ENCODE data around the gene SMOC1. TPM values are rescaled to one million over a fixed set of nuclear protein-coding genes. Genes with fewer than 3 reads are reported as not detected.

The SMOC1 gene
- total and polyA plus RNA-seq, 2 donors = 1.6 to 8.0 TPM

DNA sequence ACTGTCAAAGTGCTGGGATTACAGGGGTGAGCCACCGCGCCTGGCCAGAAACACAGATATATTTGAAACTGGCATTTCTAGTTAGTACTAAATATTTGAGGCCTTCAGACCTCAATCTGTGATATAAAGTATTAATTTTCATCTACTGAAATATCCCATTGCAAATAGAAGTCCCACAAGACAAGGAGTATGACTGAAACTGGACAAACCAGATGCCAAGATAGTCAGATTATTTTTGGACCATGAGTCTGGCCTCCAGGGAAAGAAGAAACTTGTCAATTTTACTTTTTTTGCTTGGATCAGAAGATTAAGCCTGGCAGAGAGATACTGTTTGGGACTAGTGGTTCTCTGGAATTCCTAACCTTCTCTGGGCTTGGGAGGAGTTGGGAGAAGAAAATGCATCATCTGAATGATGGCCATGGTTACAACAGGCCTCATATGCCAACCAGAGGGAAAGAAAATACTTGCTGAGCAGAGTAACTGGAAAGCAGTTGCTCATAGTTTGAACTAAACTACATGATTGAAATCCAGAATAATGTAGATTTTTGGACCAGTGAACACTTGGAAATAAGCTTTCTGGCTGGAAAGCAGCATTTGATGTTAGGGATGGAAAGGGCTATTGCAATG, 2.9 kb upstream of the SMOC1 start:
- H3K4me3 ChIP-seq (ENCODE audit: low read depth, low read length) = no peak overlapping the region
- H3K4me1 ChIP-seq (ENCODE audit: insufficient read depth) = no peaks in the 10 kb centered on the region
- DNase-seq (ENCODE audit: extremely low spot score) = no peak
- H3K27ac ChIP-seq (ENCODE audit: low read depth) = no peak overlapping the region
- WGBS = 47% methylated on average over 2 of the region's 2 CpGs
- H3K36me3 ChIP-seq (ENCODE audit: insufficient read depth) = no peaks in the 10 kb centered on the region

DNA sequence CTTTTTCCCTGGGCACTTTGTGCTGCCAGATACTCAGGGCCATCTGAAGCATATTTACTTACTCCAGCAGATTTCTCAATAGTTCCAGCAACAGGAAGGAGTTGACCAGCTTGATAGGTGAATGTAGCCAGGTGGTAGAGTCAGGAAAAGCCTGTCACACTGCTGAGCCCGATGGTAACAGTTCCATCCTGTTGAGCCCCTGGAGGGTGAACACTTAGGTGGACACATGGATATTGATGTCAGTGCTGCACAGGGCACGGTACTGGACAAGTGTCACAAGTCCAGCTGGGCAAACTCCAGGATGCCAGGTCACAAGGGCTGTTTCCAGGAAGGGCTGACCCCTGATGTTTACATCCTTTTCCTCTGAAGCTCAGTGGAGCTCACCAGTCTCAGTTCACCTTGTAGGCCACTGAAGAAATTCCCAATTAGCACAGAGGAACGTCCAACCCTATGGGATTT, 2.3 kb upstream of the SMOC1 start:
- no peak overlapping the region for H3K27ac ChIP-seq (ENCODE audit: low read depth)
- WGBS = 64% methylated on average over 3 of the region's 3 CpGs
- H3K36me3 ChIP-seq (ENCODE audit: insufficient read depth) = no peaks in the 10 kb centered on the region
- H3K4me3 ChIP-seq (ENCODE audit: low read depth, low read length) = no peak overlapping the region
- no peaks in the 10 kb centered on the region for H3K4me1 ChIP-seq (ENCODE audit: insufficient read depth)
- no peak for DNase-seq (ENCODE audit: extremely low spot score)

DNA sequence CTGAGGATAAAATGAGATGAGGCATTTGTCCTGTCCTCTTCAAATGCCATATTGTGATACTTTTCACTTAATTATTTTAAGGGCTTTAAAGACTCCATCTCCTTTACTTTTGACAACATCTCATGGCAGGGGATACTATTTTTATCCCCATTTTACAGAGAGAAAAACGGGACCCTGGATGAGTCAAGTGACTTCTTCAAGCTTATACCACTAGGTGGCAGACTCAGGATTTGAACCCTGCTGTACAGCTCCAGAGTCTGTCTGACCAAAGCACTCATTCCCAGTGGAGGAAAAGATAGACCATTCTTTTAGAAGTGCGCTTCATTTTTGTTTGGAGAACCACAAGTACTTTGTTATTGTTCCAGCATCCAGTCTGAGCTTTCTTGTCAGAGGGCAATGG, 1.7 kb upstream of the SMOC1 start:
- no peaks in the 10 kb centered on the region for H3K4me1 ChIP-seq (ENCODE audit: insufficient read depth)
- 21% methylated on average over 2 of the region's 2 CpGs for WGBS
- H3K27ac ChIP-seq (ENCODE audit: low read depth) = no peak overlapping the region
- DNase-seq (ENCODE audit: extremely low spot score) = no peak
- H3K4me3 ChIP-seq (ENCODE audit: low read depth, low read length) = no peak overlapping the region
- H3K36me3 ChIP-seq (ENCODE audit: insufficient read depth) = no peaks in the 10 kb centered on the region

DNA sequence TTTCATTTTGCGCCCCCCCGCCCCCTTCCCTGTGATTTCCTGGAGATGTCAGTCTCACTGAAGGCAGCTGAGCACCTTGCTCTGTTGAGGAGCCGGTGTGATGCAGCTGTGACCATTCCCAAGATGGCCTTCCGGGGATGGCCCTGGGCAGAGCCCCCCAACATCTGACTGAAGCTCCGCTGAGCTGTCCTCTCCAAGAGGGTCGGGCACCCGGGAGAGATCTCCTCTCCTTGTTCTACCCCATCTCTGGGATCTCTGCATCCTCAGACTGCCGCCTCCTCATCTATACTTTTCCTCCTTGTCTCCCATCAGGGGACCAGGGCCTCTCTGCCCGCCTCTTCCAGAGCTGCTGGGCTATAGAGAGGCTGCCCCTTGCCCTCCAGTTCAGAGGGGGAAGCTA, 965 bp upstream of the SMOC1 start:
- no peaks in the 10 kb centered on the region for H3K36me3 ChIP-seq (ENCODE audit: insufficient read depth)
- H3K27ac ChIP-seq (ENCODE audit: low read depth) = no peak overlapping the region
- WGBS = 91% methylated on average over 9 of the region's 9 CpGs
- no peak overlapping the region for H3K4me3 ChIP-seq (ENCODE audit: low read depth, low read length)
- no peaks in the 10 kb centered on the region for H3K4me1 ChIP-seq (ENCODE audit: insufficient read depth)
- no peak for DNase-seq (ENCODE audit: extremely low spot score)

DNA sequence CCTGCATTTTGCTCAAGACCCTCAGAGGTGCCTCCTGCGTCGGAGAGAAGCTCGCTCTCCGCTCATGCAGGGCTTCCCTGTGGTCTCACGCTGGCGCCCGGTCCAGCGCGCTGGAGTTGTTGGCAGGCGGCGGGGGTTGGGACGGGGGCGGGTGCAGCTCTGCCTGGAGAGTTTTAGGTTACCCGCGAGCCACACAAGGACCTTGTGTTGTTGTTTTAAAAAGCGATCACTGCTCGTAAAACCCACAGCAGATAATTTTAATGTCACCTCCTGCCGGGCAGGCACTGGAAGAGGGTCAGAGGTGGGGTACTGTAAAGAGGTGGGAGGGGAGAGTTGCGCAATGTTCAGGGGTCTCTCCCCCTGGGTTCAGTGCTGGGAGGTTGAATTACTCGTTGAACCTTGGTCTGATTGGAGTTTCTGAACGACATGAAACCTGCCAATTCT, 850 bp downstream of the SMOC1 start:
- H3K27ac ChIP-seq (ENCODE audit: low read depth) = no peak overlapping the region
- DNase-seq (ENCODE audit: extremely low spot score) = no peak
- H3K4me1 ChIP-seq (ENCODE audit: insufficient read depth) = no peaks in the 10 kb centered on the region
- 4% methylated on average over 21 of the region's 21 CpGs for WGBS
- H3K4me3 ChIP-seq (ENCODE audit: low read depth, low read length) = no peak overlapping the region
- H3K36me3 ChIP-seq (ENCODE audit: insufficient read depth) = no peaks in the 10 kb centered on the region

DNA sequence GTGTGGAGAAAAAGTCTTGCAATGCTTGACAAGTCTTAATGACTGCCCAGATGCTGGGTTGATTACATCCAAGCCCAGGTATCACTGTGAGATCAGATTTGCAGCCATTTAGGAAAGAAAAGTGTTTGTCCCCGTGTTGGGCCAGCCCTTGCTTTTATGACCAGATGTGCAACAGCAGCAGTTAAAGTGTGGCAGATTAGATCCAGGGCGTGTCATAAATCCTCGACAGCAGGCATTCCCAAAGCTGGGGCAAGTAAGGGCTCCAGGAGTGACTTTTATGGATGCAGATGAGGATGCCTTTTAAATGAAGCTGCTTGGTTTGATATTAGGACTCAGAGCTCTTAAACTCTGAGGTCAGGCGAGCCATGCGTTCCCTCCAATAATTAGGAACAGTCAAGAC, 1.7 kb downstream of the SMOC1 start:
- H3K36me3 ChIP-seq (ENCODE audit: insufficient read depth) = no peaks in the 10 kb centered on the region
- WGBS = 44% methylated on average over 5 of the region's 5 CpGs

DNA sequence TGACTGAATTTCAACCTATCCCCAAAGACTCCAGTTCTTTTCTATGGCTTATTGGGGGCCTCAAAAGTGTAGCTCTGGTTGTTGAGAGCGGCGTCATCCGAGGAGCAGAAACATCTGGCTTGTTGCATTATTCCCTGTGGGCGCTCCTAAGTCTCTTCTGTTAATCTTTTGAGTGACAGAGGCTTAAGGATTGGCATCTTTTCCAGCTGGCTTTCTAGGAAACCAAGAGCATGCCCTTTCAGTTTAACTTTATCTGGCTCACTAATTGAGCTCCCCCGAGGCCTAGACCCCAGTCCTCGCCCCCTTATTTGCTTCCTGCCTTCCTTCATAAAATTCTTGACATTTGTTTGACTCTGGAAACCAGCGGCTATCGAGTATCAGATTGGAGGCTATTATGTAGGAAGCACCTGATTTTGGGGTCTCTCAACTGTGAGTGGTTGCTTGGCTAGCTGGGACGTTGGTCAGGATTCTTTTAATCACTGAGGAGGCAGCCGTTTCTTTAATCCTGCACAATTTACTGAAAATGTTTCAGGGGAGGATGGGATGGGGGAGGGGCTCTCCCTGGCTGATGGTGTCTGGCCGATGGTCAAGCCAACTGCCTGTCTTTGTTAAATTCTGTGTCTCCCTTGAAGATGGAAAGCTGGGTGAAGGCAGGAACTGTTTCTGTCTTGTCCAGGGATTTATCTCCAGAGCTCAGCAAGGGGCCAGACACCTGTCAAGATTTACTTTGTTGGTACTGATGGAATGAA, 3.1 kb downstream of the SMOC1 start:
- WGBS = 48% methylated on average over 11 of the region's 11 CpGs
- no peak for DNase-seq (ENCODE audit: extremely low spot score)
- no peak overlapping the region for H3K27ac ChIP-seq (ENCODE audit: low read depth)
- H3K4me1 ChIP-seq (ENCODE audit: insufficient read depth) = no peaks in the 10 kb centered on the region
- no peak overlapping the region for H3K4me3 ChIP-seq (ENCODE audit: low read depth, low read length)
- H3K36me3 ChIP-seq (ENCODE audit: insufficient read depth) = no peaks in the 10 kb centered on the region

More for the DNA sequence above, 1.7 kb downstream of the SMOC1 start:
- Histone ChIP-seq H3K4me3 (ENCODE audit: low read depth, low read length) (no peak overlapping the region), H3K27ac (ENCODE audit: low read depth) (no peak overlapping the region), H3K4me1 (ENCODE audit: insufficient read depth) (no peaks in the 10 kb centered on the region)
- no peak for DNase-seq (ENCODE audit: extremely low spot score)

DNA sequence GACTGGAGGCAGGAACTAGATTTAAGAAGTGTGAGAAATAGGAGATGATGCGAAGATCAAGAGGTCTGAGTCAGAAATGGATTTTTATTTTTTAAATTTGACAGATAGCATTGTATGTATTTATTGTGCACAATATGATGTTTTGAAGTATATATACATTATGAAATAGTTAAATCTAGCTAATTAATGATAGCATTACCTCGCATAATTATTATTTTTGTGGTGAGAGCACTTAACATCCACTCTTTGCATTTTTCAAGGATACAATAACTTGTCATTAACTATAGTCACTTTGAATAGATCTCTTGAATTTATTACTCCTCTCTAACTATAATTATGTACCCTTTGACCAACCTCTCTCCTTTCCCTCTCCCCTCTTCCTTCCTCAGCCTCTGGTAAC, 3.7 kb downstream of the SMOC1 start:
- 94% methylated on average over 2 of the region's 2 CpGs for WGBS
- Histone ChIP-seq H3K4me3 (ENCODE audit: low read depth, low read length) (no peak overlapping the region), H3K4me1 (ENCODE audit: insufficient read depth) (no peaks in the 10 kb centered on the region), H3K27ac (ENCODE audit: low read depth) (no peak overlapping the region), H3K36me3 (ENCODE audit: insufficient read depth) (no peaks in the 10 kb centered on the region)
- no peak for DNase-seq (ENCODE audit: extremely low spot score)

DNA sequence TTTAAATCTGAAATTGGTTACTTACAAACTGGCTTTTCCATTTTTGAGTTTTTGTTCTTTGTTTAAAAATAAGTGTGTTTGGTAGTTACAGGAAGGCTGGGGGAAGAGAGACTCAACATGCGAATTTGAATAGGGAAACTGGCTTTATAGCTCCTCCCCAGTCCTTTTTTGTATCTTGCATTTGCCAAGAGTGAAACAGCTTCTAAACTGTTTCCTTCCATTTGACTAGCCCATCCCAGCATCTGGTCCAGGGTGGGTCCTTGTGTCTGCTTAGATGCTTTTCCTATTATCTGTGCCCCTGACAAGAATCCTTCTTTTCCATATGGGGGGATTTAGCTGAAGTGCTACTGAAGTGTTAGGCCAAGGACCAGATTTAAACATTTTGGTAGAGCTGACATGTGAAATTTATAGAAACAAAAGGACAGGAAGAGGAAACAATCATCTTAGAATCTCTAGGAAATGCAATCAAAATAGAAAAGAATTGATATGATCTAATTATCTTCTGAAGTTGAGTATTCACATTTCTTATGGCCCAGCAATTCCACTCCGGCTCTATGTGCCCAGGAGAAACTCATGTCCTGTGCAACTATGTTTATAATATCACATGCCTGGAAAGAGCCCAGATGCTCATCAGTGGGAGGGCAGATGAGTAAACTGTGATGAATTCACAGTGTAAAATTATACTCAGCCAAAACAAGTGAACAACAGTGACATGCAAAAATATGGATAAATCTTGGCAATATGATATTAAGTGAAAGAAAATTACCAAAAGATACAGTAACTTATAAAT, 7.4 kb downstream of the SMOC1 start:
- no peaks in the 10 kb centered on the region for H3K36me3 ChIP-seq (ENCODE audit: insufficient read depth)
- DNase-seq (ENCODE audit: extremely low spot score) = no peak
- no peak overlapping the region for H3K4me3 ChIP-seq (ENCODE audit: low read depth, low read length)
- WGBS = 60% methylated on average over 2 of the region's 2 CpGs
- no peaks in the 10 kb centered on the region for H3K4me1 ChIP-seq (ENCODE audit: insufficient read depth)
- H3K27ac ChIP-seq (ENCODE audit: low read depth) = no peak overlapping the region

DNA sequence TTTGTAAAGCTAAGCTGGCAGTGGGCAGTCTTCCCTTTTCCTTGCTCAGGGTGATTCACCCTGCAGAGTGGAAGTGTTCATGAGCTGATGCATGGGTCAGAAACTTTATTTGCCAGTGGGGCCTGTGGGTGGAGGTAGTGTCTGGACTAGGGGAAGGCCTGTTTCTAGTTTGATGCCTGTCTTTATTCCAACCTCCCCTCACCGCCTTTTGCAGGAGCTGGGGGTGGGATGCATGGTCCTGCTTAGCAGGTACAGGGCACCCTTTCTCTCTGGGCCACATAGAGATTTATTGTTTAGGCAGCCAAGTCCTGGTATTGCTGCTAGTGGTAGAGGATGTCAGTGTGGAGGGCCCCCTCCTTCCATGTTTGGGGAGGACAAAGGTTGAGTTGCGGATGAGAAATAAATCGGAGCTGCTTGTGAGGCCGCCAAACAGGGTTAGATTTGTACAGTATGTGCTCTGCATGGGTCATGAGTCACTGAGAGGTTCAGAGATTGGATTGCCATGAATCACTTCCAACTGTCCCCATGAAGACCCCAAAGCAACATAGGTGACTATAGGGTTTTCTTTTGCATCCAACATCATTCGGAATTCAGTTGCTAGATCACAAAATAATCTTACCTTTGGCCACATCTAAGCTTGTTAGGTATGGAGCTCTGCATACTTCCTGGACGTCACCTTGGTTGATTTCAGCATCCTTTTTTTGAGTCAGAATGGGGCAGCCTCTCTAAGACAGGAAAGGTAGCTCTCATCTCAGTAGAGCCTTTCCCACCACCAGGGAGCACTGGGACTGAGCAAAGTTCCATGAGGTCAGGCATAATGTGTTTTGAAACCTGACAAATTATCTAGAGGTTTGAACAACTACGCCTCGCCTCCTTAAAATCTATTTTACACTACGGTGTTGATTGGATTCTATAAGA, 8.8 kb downstream of the SMOC1 start:
- H3K4me1 ChIP-seq (ENCODE audit: insufficient read depth) = no peaks in the 10 kb centered on the region
- WGBS = 83% methylated on average over 9 of the region's 9 CpGs
- H3K27ac ChIP-seq (ENCODE audit: low read depth) = no peak overlapping the region
- no peak overlapping the region for H3K4me3 ChIP-seq (ENCODE audit: low read depth, low read length)
- no peaks in the 10 kb centered on the region for H3K36me3 ChIP-seq (ENCODE audit: insufficient read depth)
- DNase-seq (ENCODE audit: extremely low spot score) = no peak

DNA sequence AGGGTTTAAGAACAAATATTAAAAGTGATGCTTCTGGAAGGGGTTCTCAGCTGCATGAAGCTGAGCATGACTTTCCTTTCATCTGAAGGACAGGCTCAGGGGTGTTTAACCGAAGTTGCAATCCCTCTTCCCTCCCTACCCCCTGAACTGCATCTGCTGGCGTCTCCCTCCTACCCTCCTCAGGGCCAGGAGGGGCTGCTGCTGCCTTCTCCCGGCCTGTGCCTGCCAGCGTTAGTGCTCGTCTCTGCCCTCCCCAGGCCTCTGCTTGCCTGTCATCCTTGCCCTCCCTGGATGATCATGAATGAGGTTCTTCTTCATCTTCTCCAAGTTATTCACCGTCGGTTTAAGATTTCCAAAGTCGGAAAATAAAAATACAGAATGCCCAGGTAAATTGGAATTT, 12.2 kb downstream of the SMOC1 start:
- no peak for DNase-seq (ENCODE audit: extremely low spot score)
- 69% methylated on average over 8 of the region's 8 CpGs for WGBS
- H3K4me1 ChIP-seq (ENCODE audit: insufficient read depth) = no peaks in the 10 kb centered on the region
- no peak overlapping the region for H3K4me3 ChIP-seq (ENCODE audit: low read depth, low read length)
- H3K36me3 ChIP-seq (ENCODE audit: insufficient read depth) = no peaks in the 10 kb centered on the region
- no peak overlapping the region for H3K27ac ChIP-seq (ENCODE audit: low read depth)

DNA sequence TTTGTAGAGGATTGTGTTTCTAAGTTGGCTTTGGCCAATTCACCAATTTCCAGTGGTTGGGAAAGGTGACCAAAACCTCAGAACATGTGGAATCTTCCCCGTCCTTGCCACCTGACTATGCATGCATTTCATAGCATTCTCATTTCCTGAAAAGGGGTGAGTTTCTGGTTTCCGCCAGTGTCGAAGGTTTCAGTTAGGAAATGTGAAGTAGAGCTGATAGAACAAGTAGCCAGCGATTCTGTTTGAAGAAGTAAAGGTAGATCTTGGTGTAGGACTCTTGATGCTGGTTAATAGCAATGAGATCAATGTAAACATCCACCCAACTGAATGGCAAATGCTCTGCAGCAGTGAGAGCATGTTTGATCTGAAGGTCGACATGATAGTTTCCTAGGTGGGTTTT, 15.9 kb downstream of the SMOC1 start:
- Histone ChIP-seq H3K4me3 (ENCODE audit: low read depth, low read length) (no peak overlapping the region), H3K36me3 (ENCODE audit: insufficient read depth) (no peaks in the 10 kb centered on the region), H3K4me1 (ENCODE audit: insufficient read depth) (no peaks in the 10 kb centered on the region), H3K27ac (ENCODE audit: low read depth) (no peak overlapping the region)
- no peak for DNase-seq (ENCODE audit: extremely low spot score)
- WGBS = 85% methylated on average over 5 of the region's 5 CpGs

DNA sequence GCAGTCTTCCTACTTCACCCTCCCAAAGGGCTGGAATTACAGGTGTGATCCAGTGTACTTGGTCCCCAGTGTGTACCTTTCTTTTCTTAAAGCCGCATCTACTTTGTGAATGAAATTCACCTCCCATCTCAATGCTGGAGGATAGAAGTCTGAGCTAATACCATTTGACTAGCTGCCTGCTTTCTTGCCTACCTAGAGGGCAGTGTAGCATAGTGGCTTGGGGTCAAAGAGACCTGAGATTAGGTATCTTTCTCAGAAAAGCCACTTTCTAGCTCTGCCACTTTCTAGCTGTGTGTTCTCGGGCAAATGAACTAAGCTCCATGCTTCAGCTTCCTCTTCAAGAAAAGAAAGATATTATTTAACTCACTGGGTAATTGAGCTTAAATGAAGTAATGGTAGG, 16.9 kb downstream of the SMOC1 start:
- 97% methylated on average over 2 of the region's 2 CpGs for WGBS
- no peak overlapping the region for H3K27ac ChIP-seq (ENCODE audit: low read depth)
- H3K4me1 ChIP-seq (ENCODE audit: insufficient read depth) = no peaks in the 10 kb centered on the region

More for the DNA sequence above, 16.9 kb downstream of the SMOC1 start:
- H3K36me3 ChIP-seq (ENCODE audit: insufficient read depth) = no peaks in the 10 kb centered on the region
- H3K4me3 ChIP-seq (ENCODE audit: low read depth, low read length) = no peak overlapping the region
- DNase-seq (ENCODE audit: extremely low spot score) = no peak

All from urinary bladder (tissue), 4 donors.